Fibroblast of lung (primary cell): ENCODE data around the gene SLC22A17.

Experiments
- EZH2 ChIP-seq: IDR thresholded peaks from 2 replicates; pipeline ENCODE4 v1.5.1; 2012; ENCODE audit warnings: low read length, control low read depth, mild to moderate bottlenecking; ENCODE audit errors: missing control alignments
- TF ChIP-seq, protein P1 (sequence below), 2 donors: IDR thresholded peaks in 1 of 2; conservative IDR thresholded peaks in 1 of 2; 1 replicate in 1 of 2; 2 replicates in 1 of 2; pipeline ENCODE4 v1.5.1; 2011 to 2012; ENCODE audit warnings: low read length in 2 of 2, control low read depth in 1 of 2, inconsistent platforms in 1 of 2, low read depth in 1 of 2, mild to moderate bottlenecking in 1 of 2

DNA sequence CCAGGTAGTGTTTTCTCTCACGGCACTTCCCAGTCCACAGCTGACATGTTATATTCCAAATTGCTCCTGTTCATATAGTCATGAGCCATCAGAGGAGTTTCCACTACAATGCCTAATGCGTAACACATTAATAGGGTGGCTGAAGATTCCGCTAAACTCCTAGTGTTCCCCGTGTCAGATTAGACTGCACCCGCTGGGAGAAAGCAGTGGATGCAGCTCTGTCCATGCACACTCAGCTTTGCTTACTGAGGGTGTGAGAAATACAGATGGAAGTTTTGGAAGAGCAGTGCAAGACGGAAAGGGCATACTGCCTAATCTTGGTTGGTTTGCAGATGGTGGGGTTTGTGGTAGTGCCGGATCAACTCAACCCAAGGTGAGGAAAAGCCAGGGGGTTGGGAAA, 55.6 kb downstream of the SLC22A17 start:
- TF ChIP-seq, protein P1, sequence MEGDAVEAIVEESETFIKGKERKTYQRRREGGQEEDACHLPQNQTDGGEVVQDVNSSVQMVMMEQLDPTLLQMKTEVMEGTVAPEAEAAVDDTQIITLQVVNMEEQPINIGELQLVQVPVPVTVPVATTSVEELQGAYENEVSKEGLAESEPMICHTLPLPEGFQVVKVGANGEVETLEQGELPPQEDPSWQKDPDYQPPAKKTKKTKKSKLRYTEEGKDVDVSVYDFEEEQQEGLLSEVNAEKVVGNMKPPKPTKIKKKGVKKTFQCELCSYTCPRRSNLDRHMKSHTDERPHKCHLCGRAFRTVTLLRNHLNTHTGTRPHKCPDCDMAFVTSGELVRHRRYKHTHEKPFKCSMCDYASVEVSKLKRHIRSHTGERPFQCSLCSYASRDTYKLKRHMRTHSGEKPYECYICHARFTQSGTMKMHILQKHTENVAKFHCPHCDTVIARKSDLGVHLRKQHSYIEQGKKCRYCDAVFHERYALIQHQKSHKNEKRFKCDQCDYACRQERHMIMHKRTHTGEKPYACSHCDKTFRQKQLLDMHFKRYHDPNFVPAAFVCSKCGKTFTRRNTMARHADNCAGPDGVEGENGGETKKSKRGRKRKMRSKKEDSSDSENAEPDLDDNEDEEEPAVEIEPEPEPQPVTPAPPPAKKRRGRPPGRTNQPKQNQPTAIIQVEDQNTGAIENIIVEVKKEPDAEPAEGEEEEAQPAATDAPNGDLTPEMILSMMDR (conservative IDR thresholded peaks at IDR 0.05 in 1 of 2, IDR thresholded peaks at IDR 0.05 in 1 of 2; ENCODE audit: low read depth in 1 of 2, low read length in 2 of 2), result no peak
- TF ChIP-seq EZH2, result no peak
